Astrocyte (in vitro differentiated cells and primary cell): Measurements from ENCODE around the gene MSANTD3. TPM values are rescaled to one million over a fixed set of nuclear protein-coding genes. Genes with fewer than 3 reads are reported as not detected.
A peak's percentile ranks its signal among the peaks of the same experiment; 100 is the strongest.

Source experiments
- DNase-seq: peaks from one replicate; pipeline ENCODE4 v3.0.0-alpha.2; 2010; ENCODE audit warnings: low read depth
- FAIRE-seq: peaks from 2 replicates; lab custom pipeline; 2011; peaks lifted over from hg19 to GRCh38; lab: Jason Lieb, UNC
- H2AFZ ChIP-seq: 2 replicates; pipeline ENCODE4 v1.6.0; 2012; ENCODE audit warnings: low read depth, low read length, inconsistent platforms
- H3K27ac ChIP-seq: 2 replicates; pipeline ENCODE4 v1.5.1; 2011; ENCODE audit warnings: low read depth, low read length, inconsistent platforms
- H3K27me3 ChIP-seq: 2 replicates; pipeline ENCODE4 v1.6.0; 2011; ENCODE audit warnings: low read length, inconsistent platforms; ENCODE audit not compliant: insufficient read depth
- H3K36me3 ChIP-seq: 2 replicates; pipeline ENCODE4 v1.5.1; 2011; ENCODE audit warnings: low read length, inconsistent platforms; ENCODE audit not compliant: insufficient read depth
- H3K4me1 ChIP-seq: 2 replicates; pipeline ENCODE4 v1.5.1; 2011; ENCODE audit warnings: low read length, inconsistent platforms; ENCODE audit not compliant: insufficient read depth
- H3K4me2 ChIP-seq: 2 replicates; pipeline ENCODE4 v1.6.0; 2012; ENCODE audit warnings: low read length, inconsistent platforms
- H3K4me3 ChIP-seq: 2 replicates; pipeline ENCODE4 v1.5.1; 2011; ENCODE audit warnings: low read depth, mild to moderate bottlenecking, low read length, inconsistent platforms; ENCODE audit not compliant: insufficient read depth
- H3K79me2 ChIP-seq: 2 replicates; pipeline ENCODE4 v1.6.0; 2012; ENCODE audit warnings: mild to moderate bottlenecking, low read length, inconsistent platforms; ENCODE audit not compliant: insufficient read depth
- H3K9ac ChIP-seq: 2 replicates; pipeline ENCODE4 v1.6.0; 2012; ENCODE audit warnings: mild to moderate bottlenecking, low read length, inconsistent platforms
- H3K9me3 ChIP-seq: 2 replicates; pipeline ENCODE4 v1.5.1; 2012; ENCODE audit warnings: low read depth, mild to moderate bottlenecking, low read length, inconsistent platforms; ENCODE audit not compliant: insufficient read depth
- H4K20me1 ChIP-seq: 2 replicates; pipeline ENCODE4 v1.6.0; 2012; ENCODE audit warnings: low read length, inconsistent platforms; ENCODE audit not compliant: insufficient read depth
- H3K27ac Mint-ChIP-seq: one replicate; pipeline ENCODE4 v1.8.0; 2021; ENCODE audit warnings: mild to moderate bottlenecking, mixed read lengths; ENCODE audit not compliant: unreplicated experiment
- H3K27me3 Mint-ChIP-seq: one replicate; pipeline ENCODE4 v1.8.0; 2021; ENCODE audit warnings: low read depth, mixed read lengths; ENCODE audit not compliant: unreplicated experiment
- H3K36me3 Mint-ChIP-seq: one replicate; pipeline ENCODE4 v1.8.0; 2021; ENCODE audit warnings: low read depth, mixed read lengths; ENCODE audit not compliant: unreplicated experiment
- H3K4me1 Mint-ChIP-seq: one replicate; pipeline ENCODE4 v1.8.0; 2021; ENCODE audit warnings: low read depth, mixed read lengths; ENCODE audit not compliant: unreplicated experiment
- H3K4me3 Mint-ChIP-seq: one replicate; pipeline ENCODE4 v1.8.0; 2021; ENCODE audit warnings: mild to moderate bottlenecking, moderate library complexity, mixed read lengths; ENCODE audit not compliant: unreplicated experiment
- H3K9me3 Mint-ChIP-seq: one replicate; pipeline ENCODE4 v1.8.0; 2021; ENCODE audit warnings: mild to moderate bottlenecking, mixed read lengths; ENCODE audit not compliant: unreplicated experiment
- EZH2 ChIP-seq: IDR thresholded peaks from 2 replicates; pipeline ENCODE4 v1.6.1; 2012; ENCODE audit warnings: mild to moderate bottlenecking, low read length, inconsistent platforms; ENCODE audit not compliant: insufficient read depth
- total RNA-seq: library from RNA; stranded (reverse); gene quantifications from 2 replicates; pipeline ENCODE4 v1.2.1, GENCODE V29; 2021
- TF ChIP-seq, protein P1 (sequence below): IDR thresholded peaks from 2 replicates; pipeline ENCODE4 v1.5.1; 2011; ENCODE audit warnings: low read depth, mild to moderate bottlenecking, inconsistent platforms, low read length, moderate library complexity; ENCODE audit not compliant: insufficient read depth

The MSANTD3 gene
- total RNA-seq, 1 donor from 2014 or later, result 76.0 TPM

DNA sequence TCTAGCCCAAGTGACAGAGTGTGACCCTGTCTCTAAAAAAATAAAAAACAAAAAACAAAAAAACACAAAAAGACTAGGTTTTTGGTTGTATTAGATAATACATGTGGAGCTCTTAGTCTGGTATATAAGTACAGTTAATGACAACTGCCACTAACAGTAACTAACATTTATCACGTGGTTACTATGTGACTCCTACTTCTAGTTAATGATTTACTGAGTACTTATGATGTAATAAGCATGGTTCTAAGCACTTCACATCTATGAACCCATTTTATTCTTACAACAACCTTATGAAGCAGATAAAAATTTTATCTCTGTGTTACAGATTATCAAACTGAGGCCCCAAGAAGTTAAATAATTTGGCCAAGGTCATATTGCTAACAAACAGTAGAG, 39.9 kb downstream of the MSANTD3 start:
- H3K27me3 ChIP-seq, result no peaks in the 10 kb centered on the region
- DNase-seq, result no peak
- no peaks in the 10 kb centered on the region for H3K9me3 ChIP-seq
- no peaks in the 10 kb centered on the region for H3K36me3 ChIP-seq
- H3K27me3 Mint-ChIP-seq, result no peaks in the 10 kb centered on the region
- no peak overlapping the region for H3K4me3 ChIP-seq
- TF ChIP-seq EZH2, result no peak
- TF ChIP-seq, protein P1, sequence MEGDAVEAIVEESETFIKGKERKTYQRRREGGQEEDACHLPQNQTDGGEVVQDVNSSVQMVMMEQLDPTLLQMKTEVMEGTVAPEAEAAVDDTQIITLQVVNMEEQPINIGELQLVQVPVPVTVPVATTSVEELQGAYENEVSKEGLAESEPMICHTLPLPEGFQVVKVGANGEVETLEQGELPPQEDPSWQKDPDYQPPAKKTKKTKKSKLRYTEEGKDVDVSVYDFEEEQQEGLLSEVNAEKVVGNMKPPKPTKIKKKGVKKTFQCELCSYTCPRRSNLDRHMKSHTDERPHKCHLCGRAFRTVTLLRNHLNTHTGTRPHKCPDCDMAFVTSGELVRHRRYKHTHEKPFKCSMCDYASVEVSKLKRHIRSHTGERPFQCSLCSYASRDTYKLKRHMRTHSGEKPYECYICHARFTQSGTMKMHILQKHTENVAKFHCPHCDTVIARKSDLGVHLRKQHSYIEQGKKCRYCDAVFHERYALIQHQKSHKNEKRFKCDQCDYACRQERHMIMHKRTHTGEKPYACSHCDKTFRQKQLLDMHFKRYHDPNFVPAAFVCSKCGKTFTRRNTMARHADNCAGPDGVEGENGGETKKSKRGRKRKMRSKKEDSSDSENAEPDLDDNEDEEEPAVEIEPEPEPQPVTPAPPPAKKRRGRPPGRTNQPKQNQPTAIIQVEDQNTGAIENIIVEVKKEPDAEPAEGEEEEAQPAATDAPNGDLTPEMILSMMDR, result no peak
- H3K4me1 Mint-ChIP-seq, result no peaks in the 10 kb centered on the region
- no peaks in the 10 kb centered on the region for H3K4me1 ChIP-seq
- no peaks in the 10 kb centered on the region for H3K9me3 Mint-ChIP-seq
- no peak overlapping the region for H3K4me2 ChIP-seq
- H3K9ac ChIP-seq, result no peak overlapping the region
- no peak overlapping the region for H3K27ac Mint-ChIP-seq
- no peaks in the 10 kb centered on the region for H3K36me3 Mint-ChIP-seq
- no peak overlapping the region for H2AFZ ChIP-seq
- no peak overlapping the region for H3K27ac ChIP-seq
- no peak overlapping the region for H3K4me3 Mint-ChIP-seq
- H3K79me2 ChIP-seq, result no peaks in the 10 kb centered on the region
- peaks cover 7% of the 10 kb centered on the region for H4K20me1 ChIP-seq
- FAIRE-seq, result no peak

DNA sequence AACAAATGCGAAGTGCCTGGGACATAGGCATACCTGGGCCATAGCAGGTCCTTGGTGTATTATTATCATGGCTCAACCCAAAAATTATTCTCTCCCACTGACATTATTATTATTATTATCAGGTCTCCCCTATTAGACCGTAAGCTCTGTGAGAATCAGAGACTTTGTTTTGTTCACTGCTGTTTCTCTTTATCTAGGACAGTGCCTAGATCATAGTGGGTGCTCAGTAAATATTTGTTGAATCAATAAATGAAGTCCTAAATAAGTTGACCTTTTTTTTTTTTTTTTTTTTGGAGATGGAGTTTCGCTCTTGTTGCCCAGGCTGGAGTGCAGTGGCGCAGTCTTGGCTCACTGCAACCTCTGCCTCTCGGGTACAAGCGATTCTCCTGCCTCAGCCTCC, 41.1 kb downstream of the MSANTD3 start:
- Mint-ChIP-seq H3K4me1 (no peaks in the 10 kb centered on the region), H3K27ac (no peak overlapping the region), H3K9me3 (no peaks in the 10 kb centered on the region), H3K4me3 (no peak overlapping the region), H3K27me3 (no peaks in the 10 kb centered on the region), H3K36me3 (no peaks in the 10 kb centered on the region)
- DNase-seq, result no peak
- Histone ChIP-seq H3K79me2 (no peaks in the 10 kb centered on the region), H3K9me3 (no peaks in the 10 kb centered on the region), H3K4me2 (no peak overlapping the region), H3K36me3 (no peaks in the 10 kb centered on the region), H4K20me1 (peaks cover 3% of the 10 kb centered on the region), H3K4me3 (no peak overlapping the region), H3K27ac (no peak overlapping the region), H2AFZ (no peak overlapping the region), H3K9ac (no peak overlapping the region), H3K4me1 (no peaks in the 10 kb centered on the region), H3K27me3 (no peaks in the 10 kb centered on the region)
- TF ChIP-seq, protein P1, result no peak
- no peak for TF ChIP-seq EZH2
- FAIRE-seq, result no peak

DNA sequence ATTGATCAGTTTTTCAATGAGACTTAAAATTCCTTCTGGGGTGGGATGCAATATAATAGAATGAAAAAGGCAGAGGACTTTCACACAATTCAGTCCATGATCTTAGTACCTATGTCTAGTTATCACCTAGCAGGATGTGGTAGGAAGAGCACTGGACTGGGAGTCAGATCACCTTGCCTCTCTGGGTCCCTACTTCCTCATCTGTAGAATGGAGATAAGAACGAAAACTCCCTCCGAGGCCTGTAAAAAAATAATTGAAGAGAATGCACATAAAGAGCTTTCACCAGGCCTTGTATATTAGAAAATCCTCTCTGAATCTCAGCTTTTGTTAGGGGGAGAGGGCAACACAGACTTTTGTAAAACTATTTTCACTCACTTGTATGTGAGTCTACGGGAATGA, 45.3 kb downstream of the MSANTD3 start:
- H3K4me1 ChIP-seq, result no peaks in the 10 kb centered on the region
- H3K4me1 Mint-ChIP-seq, result peaks cover 9% of the 10 kb centered on the region
- peaks cover 13% of the 10 kb centered on the region for H4K20me1 ChIP-seq
- no peak overlapping the region for H3K9ac ChIP-seq
- H3K36me3 ChIP-seq, result no peaks in the 10 kb centered on the region
- no peaks in the 10 kb centered on the region for H3K36me3 Mint-ChIP-seq
- H3K27me3 Mint-ChIP-seq, result no peaks in the 10 kb centered on the region
- no peak for FAIRE-seq
- no peak overlapping the region for H2AFZ ChIP-seq
- no peak overlapping the region for H3K27ac ChIP-seq
- no peaks in the 10 kb centered on the region for H3K9me3 ChIP-seq
- TF ChIP-seq, protein P1, result no peak
- no peak for TF ChIP-seq EZH2
- peak overlapping the region; percentile 81 for H3K4me3 Mint-ChIP-seq
- peak overlapping the region; percentile 93 for H3K4me2 ChIP-seq
- no peaks in the 10 kb centered on the region for H3K9me3 Mint-ChIP-seq
- H3K4me3 ChIP-seq, result peak overlapping the region; percentile 60
- H3K27me3 ChIP-seq, result no peaks in the 10 kb centered on the region
- H3K27ac Mint-ChIP-seq, result no peak overlapping the region
- no peaks in the 10 kb centered on the region for H3K79me2 ChIP-seq
- no peak for DNase-seq
